PC-9 (cell line): ENCODE measurements around the gene SMARCA2.

Source experiments
- CTCF ChIP-seq: fragments of 200-600 bp; sonication (generic); conservative IDR thresholded peaks from 2 replicates; pipeline ENCODE4 v1.6.1; 2017; ENCODE audit warnings: mixed run types, antibody characterized with exemption, mild to moderate bottlenecking, moderate library complexity
- EZH2 ChIP-seq: fragments of 200-600 bp; sonication (generic); IDR thresholded peaks from 2 replicates; pipeline ENCODE4 v1.8.0; 2017; ENCODE audit warnings: antibody characterized with exemption, low read depth

- TF ChIP-seq CTCF (no peak), EZH2 (no peak)
Observed at GRCh38 chr9:1986341-1986740, 28.8 kb upstream of the SMARCA2 start.
